Ramos (cell line): Measurements from ENCODE around the gene HS1BP3.

ENCODE experiments used
- in situ Hi-C: fragments of 300-500 bp; cut with MboI; formaldehyde crosslinking; loops from one replicate; pipeline ENCODE4 v1.14.3; 2022; ENCODE audit warnings: low sequenced_read_pairs; ENCODE audit not compliant: unreplicated experiment

HS1BP3 gene

GRCh38 chr2:20578266-20578894 is 72.5 kb downstream of the HS1BP3 start:
- in situ Hi-C loops, result no loop called here

GRCh38 chr2:20577495-20578235 is 73.2 kb downstream of the HS1BP3 start:
- in situ Hi-C loops, result no loop called here

- in situ Hi-C loops, result no loop called here
These were observed 74.2 kb downstream of the HS1BP3 start for GRCh38 chr2:20576598-20577115.

DNA sequence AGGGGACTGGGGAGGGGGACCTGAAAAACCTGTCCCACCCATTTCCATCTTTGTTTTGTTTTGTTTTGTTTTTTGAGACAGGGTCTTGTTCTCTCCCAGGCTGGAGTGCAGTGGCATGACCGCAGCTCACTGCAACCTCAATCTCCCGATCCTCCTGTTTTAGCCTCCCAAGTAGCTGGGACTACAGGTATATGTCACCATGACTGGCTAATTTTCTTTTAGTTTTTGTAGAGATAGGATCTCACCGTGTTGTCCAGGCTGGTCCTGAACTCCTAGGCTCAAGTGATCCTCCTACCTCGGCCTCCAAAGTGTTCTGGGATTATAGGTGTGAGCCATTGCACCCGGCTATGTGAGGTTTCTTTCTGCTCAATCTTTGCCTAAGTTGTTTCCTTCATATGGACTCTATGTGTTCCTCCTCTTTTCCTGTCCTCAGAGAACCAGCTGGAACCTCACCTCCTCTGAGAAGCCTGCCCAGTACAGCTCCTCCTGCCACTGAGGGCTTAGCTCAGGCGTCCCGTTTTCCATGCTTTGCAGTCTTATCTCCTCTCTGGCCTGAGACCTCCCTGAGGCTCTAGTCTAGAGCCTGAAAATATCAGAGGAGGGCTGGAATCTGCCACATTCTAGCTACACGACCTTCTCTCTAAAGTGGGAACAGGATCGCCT is 74.8 kb downstream of the HS1BP3 start:
- in situ Hi-C loops, result no loop called here

- in situ Hi-C loops, result no loop called here
These were observed 75.5 kb downstream of the HS1BP3 start for GRCh38 chr2:20575414-20575813.

GRCh38 chr2:20574930-20575329 is 76.0 kb downstream of the HS1BP3 start:
- in situ Hi-C loops, result no loop called here

GRCh38 chr2:20574423-20574911 is 76.4 kb downstream of the HS1BP3 start:
- in situ Hi-C loops, result no loop called here

- in situ Hi-C loops, result no loop called here
These were observed 77.1 kb downstream of the HS1BP3 start for GRCh38 chr2:20573620-20574422.

GRCh38 chr2:20572221-20572620 is 78.7 kb downstream of the HS1BP3 start:
- in situ Hi-C loops, result no loop called here

DNA sequence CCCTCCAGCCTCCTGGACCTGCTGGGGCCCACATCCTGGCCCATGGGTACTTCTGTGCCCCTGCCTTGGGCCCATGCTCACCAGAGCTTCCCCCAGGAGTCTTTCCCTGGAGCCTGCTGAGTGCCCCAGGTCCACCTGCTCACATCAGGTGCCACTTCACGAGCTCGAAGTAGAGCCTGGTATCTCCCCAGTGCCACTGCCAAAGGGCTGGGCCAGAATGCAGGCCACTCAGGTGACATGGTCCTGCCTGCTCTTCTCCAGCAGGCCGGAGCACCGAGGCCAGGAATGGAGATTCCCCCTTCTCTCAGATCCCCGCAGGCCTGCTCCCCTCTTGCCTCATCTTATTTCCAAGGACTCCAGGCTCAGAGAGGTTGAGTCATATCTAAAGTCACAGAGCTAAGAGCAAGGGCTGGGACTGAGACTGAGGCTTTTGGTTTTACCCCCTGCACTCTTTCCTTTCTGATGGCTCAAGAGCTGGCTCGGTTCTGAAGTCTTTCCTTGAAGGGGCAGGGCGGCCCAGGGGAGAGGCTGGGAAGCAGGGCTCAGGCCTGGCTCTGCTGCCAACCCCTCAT is 79.2 kb downstream of the HS1BP3 start:
- in situ Hi-C loops, result no loop called here

GRCh38 chr2:20571231-20571630 is 79.7 kb downstream of the HS1BP3 start:
- in situ Hi-C loops, result no loop called here

DNA sequence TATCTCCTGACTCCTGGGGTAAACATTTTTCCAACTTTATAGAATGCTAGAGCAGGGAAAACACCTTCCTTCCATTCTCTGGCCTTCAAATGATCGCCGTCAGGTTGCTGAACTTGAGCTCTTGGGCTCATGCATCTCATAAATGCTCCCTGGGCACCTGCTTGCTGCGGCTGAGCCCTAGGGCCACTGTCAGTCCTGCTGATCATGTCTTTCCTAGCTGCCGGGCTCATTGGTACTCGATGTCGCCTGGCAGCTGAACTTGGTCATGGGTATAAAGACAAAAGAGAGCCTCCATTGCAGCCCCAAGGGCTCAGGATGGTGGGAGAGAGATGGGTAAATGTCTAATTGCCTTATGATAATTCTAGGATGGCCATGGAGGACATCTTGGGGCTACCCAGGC is 80.6 kb downstream of the HS1BP3 start:
- in situ Hi-C loops, result no loop called here

DNA sequence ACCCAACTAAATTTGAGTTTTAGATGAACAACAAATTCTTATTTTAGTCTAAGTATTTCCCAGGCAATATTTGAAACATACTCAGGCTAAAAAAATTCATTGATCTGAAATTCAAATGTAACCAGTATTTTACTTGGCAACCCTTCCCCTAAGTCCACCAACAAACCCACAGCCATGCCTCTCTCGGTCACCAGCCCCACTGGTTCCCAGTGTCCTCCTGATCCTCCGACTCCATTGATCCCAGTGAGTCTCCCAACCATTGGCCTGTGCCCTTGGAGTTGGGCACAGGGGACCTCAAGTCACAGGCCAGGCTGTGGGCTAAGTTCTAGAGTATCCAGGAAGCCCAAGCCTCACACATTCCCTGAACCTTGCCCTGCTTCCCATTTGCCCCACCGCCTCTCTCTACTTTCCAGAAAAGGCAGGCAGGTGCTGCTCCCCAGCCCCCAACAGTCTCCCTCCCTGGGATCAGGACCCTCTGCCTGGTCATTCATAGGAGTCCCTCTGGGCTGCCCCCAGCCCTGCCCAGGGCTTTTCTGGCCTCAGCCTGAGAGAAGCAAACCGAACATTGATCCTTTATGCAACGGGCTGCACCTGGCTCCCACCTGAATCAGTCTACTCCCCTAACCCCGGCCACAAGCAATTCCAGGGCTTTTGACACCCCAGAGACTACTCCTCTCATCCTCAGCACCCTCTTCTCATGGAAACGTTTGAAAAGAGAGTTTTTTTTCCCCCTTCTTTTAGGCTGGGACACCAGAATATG is 81.3 kb downstream of the HS1BP3 start:
- in situ Hi-C loops, result no loop called here

GRCh38 chr2:20568501-20569463 is 82.1 kb downstream of the HS1BP3 start:
- in situ Hi-C loops, result no loop called here

DNA sequence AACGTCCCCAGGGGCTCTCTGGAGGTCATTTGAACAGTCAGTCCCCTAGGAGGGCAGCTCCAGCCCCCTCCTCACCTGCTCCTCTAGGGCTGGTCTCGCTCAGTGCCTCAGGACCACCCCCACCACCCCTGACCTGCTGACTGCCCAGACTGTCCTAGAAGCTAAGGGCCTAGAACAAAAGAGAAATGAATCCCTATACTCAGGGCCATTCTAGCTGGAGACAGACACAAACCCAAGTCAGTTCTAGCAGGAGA is 83.0 kb downstream of the HS1BP3 start:
- in situ Hi-C loops, result no loop called here
